ENCODE measurements around the gene SHANK3. TPM values are rescaled to one million over a fixed set of nuclear protein-coding genes. Genes with fewer than 3 reads are reported as not detected.

SHANK3 gene
- total RNA-seq, 2 experiments from 2014 or later, result 0.15 TPM; not detected in 1

- Histone ChIP-seq H3K4me2 (ENCODE audit: low read length) (no peak overlapping the region), H2AFZ (ENCODE audit: low read length) (no peak overlapping the region), H3K4me3 (ENCODE audit: low read depth, low read length, poor library complexity, severe bottlenecking) (no peak overlapping the region), H3K9me3 (ENCODE audit: low read length) (no peaks in the 10 kb centered on the region), H4K20me1 (ENCODE audit: insufficient read depth, low read length) (no peaks in the 10 kb centered on the region), H3K9me2 (ENCODE audit: insufficient read depth, low read length) (no peaks in the 10 kb centered on the region), H3K27ac (ENCODE audit: low read depth, low read length, poor library complexity, severe bottlenecking) (no peak overlapping the region), H3K36me3 (ENCODE audit: insufficient read depth, low read length) (no peaks in the 10 kb centered on the region), H3K4me1 (ENCODE audit: insufficient read depth, low read length, poor library complexity, severe bottlenecking) (no peaks in the 10 kb centered on the region), H3K79me2 (ENCODE audit: insufficient read depth, low read depth, low read length) (no peaks in the 10 kb centered on the region)
- ChIA-PET CTCF (ENCODE audit: unreplicated experiment) (no interaction called here), POLR2A (no interaction called here)
- TF ChIP-seq CTCF (conservative IDR thresholded peaks at IDR 0.05; ENCODE audit: low read length) (no peak), EZH2phosphoT487 (IDR thresholded peaks at IDR 0.05; ENCODE audit: borderline replicate concordance, low read depth, low read length) (no peak)
- BruUV-seq (replicated peaks), result no TSS peak
- DNase-seq (ENCODE audit: low spot score), result no peak
- intact Hi-C loops (cut with micrococcal nuclease; ENCODE audit: unreplicated experiment), result no loop called here
These were observed 41.5 kb downstream of the SHANK3 start for GRCh38 chr22:50714150-50714549.

DNA sequence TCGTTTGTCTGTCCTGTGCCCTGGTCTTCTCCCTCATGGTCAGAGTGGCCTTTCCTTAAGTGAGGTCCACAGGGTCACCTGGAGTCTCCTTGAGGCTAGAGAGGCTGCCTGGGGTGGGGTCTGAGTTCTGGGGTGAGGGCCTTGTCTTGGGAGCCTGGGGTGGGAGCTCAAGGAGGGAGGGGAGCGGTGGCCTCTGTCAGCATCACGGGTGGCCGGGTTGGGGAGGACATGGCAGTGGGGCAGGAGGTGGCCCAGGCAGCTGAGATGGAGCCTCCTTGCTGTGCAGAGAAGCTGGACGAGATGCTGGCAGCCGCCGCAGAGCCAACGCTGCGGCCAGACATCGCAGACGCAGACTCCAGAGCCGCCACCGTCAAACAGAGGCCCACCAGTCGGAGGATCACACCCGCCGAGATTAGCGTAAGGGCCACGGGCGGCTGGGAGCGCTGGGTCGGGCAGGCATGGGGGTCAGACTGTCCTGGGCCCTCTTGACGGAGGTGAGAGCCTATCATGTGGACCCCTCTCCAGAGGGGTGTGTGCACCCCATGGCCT lies 42.1 kb downstream of the SHANK3 start:
- H3K4me2 ChIP-seq (ENCODE audit: low read length), result no peak overlapping the region
- POLR2A ChIA-PET, result no interaction called here
- no peak overlapping the region for H2AFZ ChIP-seq (ENCODE audit: low read length)
- no TSS peak for BruUV-seq (replicated peaks)
- H3K36me3 ChIP-seq (ENCODE audit: insufficient read depth, low read length), result no peaks in the 10 kb centered on the region
- H3K79me2 ChIP-seq (ENCODE audit: insufficient read depth, low read depth, low read length), result no peaks in the 10 kb centered on the region
- no peaks in the 10 kb centered on the region for H3K9me3 ChIP-seq (ENCODE audit: low read length)
- CTCF ChIA-PET (ENCODE audit: unreplicated experiment), result no interaction called here
- intact Hi-C loops (cut with micrococcal nuclease; ENCODE audit: unreplicated experiment), result no loop called here
- no peak overlapping the region for H3K4me3 ChIP-seq (ENCODE audit: low read depth, low read length, poor library complexity, severe bottlenecking)
- no peaks in the 10 kb centered on the region for H3K9me2 ChIP-seq (ENCODE audit: insufficient read depth, low read length)
- TF ChIP-seq EZH2phosphoT487 (IDR thresholded peaks at IDR 0.05; ENCODE audit: borderline replicate concordance, low read depth, low read length), result no peak
- TF ChIP-seq CTCF (conservative IDR thresholded peaks at IDR 0.05; ENCODE audit: low read length), result no peak
- DNase-seq (ENCODE audit: low spot score), result no peak
- no peaks in the 10 kb centered on the region for H4K20me1 ChIP-seq (ENCODE audit: insufficient read depth, low read length)
- H3K4me1 ChIP-seq (ENCODE audit: insufficient read depth, low read length, poor library complexity, severe bottlenecking), result no peaks in the 10 kb centered on the region
- no peak overlapping the region for H3K27ac ChIP-seq (ENCODE audit: low read depth, low read length, poor library complexity, severe bottlenecking)

DNA sequence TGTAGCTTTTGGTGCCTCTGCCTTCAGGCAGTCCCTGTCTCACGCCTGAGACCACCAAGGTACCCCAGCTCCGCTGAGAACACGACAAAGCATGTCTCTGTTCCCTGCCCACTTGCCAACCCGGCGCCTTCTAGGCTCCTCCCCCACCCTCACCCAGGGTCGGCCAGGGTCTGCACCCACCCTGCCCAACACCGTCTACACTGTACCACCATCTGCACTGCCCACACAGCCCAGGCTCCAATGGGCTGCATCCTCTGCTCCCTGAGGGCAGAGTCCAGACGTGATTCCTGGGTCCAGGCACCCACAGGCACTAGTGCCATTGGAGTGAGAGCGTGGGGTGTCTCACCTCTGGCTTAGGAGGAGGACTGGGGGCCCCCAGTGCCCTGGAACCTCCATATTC lies 42.6 kb downstream of the SHANK3 start:
- Histone ChIP-seq H3K4me2 (ENCODE audit: low read length) (no peak overlapping the region), H2AFZ (ENCODE audit: low read length) (no peak overlapping the region), H4K20me1 (ENCODE audit: insufficient read depth, low read length) (no peaks in the 10 kb centered on the region), H3K36me3 (ENCODE audit: insufficient read depth, low read length) (no peaks in the 10 kb centered on the region), H3K79me2 (ENCODE audit: insufficient read depth, low read depth, low read length) (no peaks in the 10 kb centered on the region), H3K27ac (ENCODE audit: low read depth, low read length, poor library complexity, severe bottlenecking) (no peak overlapping the region), H3K4me3 (ENCODE audit: low read depth, low read length, poor library complexity, severe bottlenecking) (no peak overlapping the region), H3K4me1 (ENCODE audit: insufficient read depth, low read length, poor library complexity, severe bottlenecking) (no peaks in the 10 kb centered on the region), H3K9me3 (ENCODE audit: low read length) (no peaks in the 10 kb centered on the region), H3K9me2 (ENCODE audit: insufficient read depth, low read length) (no peaks in the 10 kb centered on the region)
- ChIA-PET CTCF (ENCODE audit: unreplicated experiment) (interaction anchor here (1.1 kb wide), 1 partner anchor 11 kb away, joined by 3 read pairs; no protein-coding TSS in a partner anchor), POLR2A (no interaction called here)
- TF ChIP-seq EZH2phosphoT487 (IDR thresholded peaks at IDR 0.05; ENCODE audit: borderline replicate concordance, low read depth, low read length), result no peak
- no peak for TF ChIP-seq CTCF (conservative IDR thresholded peaks at IDR 0.05; ENCODE audit: low read length)
- no TSS peak for BruUV-seq (replicated peaks)
- DNase-seq (ENCODE audit: low spot score), result no peak
- intact Hi-C loops (cut with micrococcal nuclease; ENCODE audit: unreplicated experiment), result no loop called here

Data from OCI-LY7 (cell line).